HG03108 (cell line): ENCODE measurements around the gene ZBTB46.
A peak's percentile ranks its signal among the peaks of the same experiment; 100 is the strongest.
"Not testable (repeated sequence)": the region's sequence is repeated elsewhere in the genome, so short reads cannot be mapped to it uniquely, and the experiment has no call there.

Experiments
- ATAC-seq: cut with Tn5 transposase; IDR thresholded peaks from one replicate; pipeline ENCODE4 v1.9.1; 2021; ENCODE audit warnings: moderate library complexity; ENCODE audit not compliant: unreplicated experiment

ZBTB46 gene

DNA sequence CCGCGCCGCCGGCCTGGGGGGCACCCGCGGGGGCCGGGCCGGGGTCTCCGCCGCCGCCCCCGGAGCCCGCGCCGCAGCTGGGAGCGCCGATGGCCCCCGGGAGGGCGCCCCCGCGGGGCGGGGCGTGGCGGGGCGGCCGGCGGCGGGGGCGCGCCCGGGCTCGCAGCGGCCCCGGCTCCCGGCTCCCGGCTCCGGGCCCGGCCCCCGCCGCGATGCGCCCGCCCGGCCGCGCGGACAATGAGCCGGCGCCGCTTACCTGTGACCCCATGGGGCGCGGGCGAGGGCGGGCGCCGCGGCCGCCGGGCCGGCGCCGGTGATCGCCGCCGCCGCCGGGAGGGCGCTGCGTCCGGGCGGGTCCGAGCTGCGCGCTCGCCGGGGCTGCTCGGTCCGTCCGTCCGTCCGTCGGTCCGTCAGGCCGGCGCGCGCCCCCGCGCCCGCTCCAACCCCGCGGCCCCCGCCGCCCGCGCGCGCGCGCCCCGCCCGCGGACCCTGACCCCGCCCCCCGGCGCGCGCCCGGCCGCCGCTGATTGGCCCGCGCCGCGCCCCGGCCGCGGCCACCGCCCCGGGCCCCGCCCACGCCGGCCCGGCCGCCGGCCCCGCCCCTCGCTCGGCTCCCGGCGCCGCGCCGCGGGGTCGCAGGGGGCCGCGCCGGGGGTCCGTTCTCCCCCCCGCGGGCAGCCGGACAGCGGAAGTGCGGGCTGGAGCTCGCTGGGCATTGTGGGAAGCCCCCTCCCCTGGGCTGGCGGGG, at the start of gene ZBTB46:
ZBTB46 (minus strand) TSS at position 424 of the 748 bp plus-strand sequence. CDS start 40,507 bp downstream, outside the sequence.
- peak; percentile 56 for ATAC-seq

- no peak for ATAC-seq
Measured at GRCh38 chr20:63878899-63879663, 48.0 kb upstream of the ZBTB46 start.

GRCh38 chr20:63877755-63878470, 46.8 kb upstream of the ZBTB46 start:
- ATAC-seq, result no peak

GRCh38 chr20:63876489-63877036, 45.5 kb upstream of the ZBTB46 start:
- no peak for ATAC-seq

DNA sequence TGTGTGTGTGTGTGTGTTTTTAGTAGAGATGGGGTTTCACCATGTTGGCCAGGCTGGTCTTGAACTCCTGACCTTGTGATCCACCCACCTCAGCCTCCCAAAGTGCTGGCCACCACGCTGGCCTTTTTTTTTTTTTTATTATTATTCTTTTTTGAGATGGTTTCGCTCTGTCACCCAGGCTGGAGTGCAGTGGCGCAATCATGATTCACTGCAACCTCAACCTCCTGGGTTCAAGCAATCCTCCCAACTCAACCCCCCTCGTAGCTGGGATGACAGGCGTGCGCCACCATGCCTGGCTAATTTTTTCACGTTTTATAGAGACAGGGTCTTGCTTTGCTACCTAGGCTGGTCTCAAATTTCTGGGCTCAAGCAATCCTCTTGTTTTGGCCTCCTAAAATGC, 43.2 kb upstream of the ZBTB46 start:
- ATAC-seq, result not testable (repeated sequence)

DNA sequence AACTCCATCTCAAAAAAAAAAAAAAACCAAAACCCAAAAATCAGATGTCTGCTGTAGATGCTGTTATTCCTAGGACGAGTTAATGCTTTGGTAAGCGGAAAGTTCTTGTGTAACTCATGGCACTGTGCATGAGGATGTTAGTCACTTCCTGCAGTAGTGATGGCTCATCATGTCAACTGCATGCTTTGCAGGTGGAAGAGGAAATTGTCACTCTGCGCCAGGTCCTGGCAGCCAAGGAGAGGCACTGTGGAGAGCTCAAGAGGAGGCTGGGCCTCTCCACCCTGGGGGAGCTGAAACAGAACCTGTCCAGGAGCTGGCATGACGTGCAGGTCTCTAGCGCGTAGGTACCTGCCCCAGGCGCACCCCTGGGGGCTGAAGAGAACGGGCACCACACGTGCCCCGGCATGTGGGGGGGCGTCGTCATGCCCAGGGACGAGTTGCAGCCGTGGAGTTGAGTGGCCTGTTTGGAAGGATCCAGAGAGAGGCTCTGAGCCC, 42.5 kb upstream of the ZBTB46 start:
- ATAC-seq, result no peak

DNA sequence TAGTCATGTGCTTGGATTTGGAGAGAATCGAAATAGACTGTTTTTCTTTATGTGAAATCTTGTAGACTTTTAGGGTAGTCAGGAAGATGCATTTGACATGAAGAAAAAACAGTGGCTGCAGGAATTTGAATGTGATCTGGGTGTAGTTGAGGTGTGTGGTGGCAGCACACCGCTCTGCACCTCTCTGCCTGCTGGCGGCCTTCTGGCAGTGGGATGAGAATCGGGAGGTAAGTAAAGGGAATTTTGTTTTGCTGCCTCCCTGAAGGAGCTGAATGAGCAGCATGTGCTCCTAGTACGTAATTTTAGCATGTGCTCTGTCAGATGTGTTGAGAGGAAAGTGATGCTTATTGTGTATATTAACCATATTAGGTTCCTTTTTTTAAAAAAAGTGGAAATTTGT, 37.2 kb upstream of the ZBTB46 start:
- ATAC-seq, result no peak

DNA sequence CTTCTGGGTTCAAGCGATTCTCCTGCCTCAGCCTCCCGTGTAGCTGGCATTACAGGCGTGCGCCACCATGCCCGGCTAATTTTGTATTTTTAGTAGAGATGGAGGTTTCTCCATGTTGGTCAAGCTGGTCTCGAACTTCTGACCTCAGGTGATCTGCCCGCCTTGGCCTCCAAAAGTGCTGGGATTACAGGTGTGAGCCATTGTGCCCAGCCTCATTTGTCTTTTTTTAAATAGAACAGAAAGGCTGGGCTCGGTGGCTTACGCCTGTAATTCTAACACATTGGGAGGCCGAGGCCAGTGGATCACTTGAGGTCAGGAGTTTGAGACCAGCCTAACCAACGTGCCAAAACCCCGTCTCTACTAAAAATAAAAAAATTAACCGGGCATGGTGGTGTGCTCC, 36.0 kb upstream of the ZBTB46 start:
- ATAC-seq, result not testable (repeated sequence)

- ATAC-seq, result peak; percentile 64
Measured at GRCh38 chr20:63864978-63865640, 34.0 kb upstream of the ZBTB46 start, which contains the start of gene TPD52L2. TPD52L2 (plus strand) TSS chr20:63865270; CDS start chr20:63865366, 96 bp downstream.

GRCh38 chr20:63864545-63864977, 33.5 kb upstream of the ZBTB46 start:
- ATAC-seq, result no peak

DNA sequence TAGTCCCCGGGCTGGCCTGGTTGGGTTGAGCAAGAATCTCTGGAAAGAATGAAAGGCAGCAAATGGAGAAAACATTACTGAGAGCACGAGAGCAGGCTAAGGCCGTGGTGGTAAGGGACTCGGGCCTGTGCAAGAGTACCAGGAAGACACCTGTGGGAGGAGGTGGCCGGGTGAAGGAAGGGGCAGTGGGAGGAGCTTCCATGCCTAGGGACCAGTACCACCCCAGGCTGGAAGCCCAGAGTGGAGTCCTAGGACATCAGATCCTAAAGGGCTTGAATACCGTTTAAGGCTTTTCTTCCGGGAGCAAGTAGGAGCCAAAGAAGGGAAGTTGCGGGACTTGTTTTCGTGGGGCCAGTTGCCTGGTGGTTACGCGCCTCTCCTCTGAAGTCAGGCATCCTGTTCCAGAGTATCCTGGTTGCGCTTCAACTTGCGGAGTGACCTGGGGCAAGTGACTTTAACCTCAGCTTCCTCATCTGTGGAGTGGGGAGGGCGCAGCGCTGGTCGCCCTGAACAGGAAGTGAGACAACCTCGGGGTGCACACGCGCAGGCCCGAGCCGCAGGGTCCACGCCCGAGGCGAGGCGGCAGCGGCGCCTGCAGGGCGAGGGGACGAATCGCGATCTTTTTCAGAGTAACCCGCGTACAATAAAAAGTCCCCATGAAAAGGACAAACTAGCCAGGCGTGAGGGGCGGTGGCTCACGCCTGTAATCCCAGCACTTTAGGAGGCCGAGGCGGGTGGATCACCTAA, 32.9 kb upstream of the ZBTB46 start:
- ATAC-seq, result peak; percentile 67

DNA sequence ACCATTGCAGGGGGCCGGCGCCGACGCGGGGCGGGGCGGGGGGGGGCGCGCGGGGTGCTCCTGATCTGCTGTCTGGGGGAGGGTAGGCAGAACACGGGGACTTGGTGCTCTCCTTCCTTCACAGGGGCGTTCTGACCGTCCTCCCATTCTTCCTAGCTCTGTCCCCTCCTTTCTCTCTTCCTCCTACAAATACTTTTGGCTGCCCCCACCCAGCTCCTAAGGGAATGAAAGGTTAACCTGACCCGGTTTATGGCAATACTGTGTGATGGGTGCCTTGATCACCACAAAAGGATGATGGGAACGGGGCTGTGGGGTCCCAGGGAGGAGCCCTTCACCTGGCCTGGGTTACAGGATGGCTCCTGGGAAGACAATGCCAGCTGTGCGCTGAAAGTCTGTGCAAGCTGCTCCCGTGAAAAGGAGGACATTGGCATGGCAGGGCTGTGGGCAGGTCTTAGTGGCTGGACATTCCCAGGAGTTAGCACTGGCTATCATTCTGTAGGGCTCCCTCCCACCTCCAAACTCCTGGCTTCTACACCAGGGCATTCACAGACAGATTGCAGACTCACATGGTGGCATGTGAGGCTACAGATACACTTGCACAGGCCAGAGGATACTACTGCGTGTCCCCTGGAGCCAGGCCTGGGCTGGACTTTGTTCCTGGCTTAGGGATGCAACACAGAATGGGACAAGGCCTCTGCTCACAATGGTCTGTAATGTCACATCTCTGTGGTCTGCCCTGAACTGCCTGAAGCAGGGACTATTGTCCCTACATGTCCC, 32.1 kb upstream of the ZBTB46 start:
- no peak for ATAC-seq

- no peak for ATAC-seq
Measured at GRCh38 chr20:63861981-63862901, 31.2 kb upstream of the ZBTB46 start.

DNA sequence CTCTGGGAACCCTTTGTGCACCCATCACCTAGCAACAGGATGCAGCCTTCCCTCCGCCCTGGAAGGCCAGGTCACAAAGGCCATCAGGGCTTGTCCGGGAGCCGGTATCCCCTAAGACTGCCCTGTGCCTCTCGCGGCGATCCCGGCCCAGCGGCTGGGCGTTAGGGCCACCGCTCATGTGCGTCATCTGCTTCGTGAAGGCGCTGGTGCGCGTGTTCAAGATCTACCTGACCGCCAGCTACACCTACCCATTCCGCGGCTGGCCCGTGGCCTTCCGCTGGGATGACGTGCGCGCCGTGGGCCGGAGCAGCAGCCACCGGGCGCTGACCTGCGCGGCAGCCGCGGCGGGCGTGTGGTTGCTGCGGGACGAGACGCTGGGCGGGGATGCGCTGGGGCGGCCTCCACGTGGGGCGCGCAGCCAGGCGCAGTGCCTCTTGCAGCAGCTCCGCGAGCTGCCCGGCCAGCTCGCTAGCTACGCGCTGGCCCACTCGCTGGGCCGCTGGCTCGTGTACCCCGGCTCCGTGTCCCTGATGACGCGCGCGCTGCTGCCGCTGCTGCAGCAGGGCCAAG, 30.4 kb upstream of the ZBTB46 start, which contains the start of gene ABHD16B:
ABHD16B (plus strand) TSS at position 134 of the 570 bp plus-strand sequence; CDS start at position 177, 43 bp downstream.
- ATAC-seq, result no peak

GRCh38 chr20:63860325-63861051, 29.4 kb upstream of the ZBTB46 start:
- ATAC-seq, result no peak

DNA sequence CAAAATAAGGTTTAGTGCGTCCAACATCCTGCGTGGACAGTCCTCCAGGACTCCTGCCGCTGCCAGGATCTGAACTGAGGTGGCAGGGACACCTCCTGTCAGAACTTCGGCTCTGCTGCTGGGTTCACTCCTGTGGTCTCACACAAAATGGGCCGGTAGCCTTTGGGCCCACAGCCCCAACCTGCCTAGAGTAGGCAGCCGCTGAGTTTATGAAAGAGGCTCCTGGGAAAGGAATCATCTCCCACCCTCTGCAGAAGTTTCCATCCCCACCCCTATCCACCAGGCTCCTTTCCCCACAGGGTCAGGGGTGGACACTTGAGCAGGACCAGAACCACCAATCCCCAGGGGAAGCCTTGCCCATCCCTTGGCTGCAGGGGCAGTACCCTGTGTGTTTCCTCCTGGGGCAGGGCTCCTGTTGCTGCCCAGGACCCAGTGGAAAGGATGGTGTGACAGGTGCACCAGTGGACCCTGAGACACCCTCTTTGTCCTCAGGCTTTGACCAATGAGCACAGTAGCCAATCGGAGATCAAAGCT, 28.2 kb upstream of the ZBTB46 start:
- no peak for ATAC-seq
